ENCODE data around the gene FPR2.
"Not testable (repeated sequence)": the region's sequence is repeated elsewhere in the genome, so short reads cannot be mapped to it uniquely, and the experiment has no call there.

The FPR2 gene

GRCh38 chr19:51805396-51805795 lies 44.4 kb downstream of the FPR2 start:
- DNase-seq (ENCODE audit: low read depth) = not testable (repeated sequence)

GRCh38 chr19:51806571-51806970 lies 45.6 kb downstream of the FPR2 start:
- not testable (repeated sequence) for DNase-seq (ENCODE audit: low read depth)

DNA sequence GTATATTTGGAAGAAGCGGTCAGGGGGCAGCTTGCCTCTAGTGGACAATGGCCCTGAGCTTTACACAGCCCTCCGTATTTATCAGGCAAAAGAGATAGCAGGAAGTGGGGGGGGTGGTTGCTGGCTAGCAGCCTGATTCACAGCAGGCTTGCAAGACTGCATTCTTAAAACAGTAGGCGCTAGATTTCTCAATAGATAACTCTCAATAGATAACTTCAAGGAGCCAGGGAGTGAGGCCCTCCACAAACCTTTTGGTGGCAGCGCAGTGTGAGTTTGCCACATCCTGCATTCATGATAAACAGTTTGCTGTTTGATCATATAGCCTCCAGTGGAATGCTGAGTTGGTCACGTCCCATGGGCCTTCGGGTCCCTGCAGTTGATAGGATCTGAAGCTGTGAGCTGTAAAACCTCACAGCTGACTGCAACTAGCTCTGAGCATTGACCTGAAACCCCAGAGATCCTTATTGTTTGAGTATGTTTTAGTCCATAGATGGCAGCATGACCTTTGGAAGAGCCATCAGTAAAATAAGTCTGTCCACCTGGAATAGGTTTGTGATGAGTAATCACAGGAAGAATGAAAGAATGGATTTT lies 46.2 kb downstream of the FPR2 start:
- DNase-seq (ENCODE audit: low read depth) = no peak

GRCh38 chr19:51807925-51808324 lies 46.9 kb downstream of the FPR2 start:
- no peak for DNase-seq (ENCODE audit: low read depth)

GRCh38 chr19:51808333-51808986 lies 47.5 kb downstream of the FPR2 start:
- no peak for DNase-seq (ENCODE audit: low read depth)

DNA sequence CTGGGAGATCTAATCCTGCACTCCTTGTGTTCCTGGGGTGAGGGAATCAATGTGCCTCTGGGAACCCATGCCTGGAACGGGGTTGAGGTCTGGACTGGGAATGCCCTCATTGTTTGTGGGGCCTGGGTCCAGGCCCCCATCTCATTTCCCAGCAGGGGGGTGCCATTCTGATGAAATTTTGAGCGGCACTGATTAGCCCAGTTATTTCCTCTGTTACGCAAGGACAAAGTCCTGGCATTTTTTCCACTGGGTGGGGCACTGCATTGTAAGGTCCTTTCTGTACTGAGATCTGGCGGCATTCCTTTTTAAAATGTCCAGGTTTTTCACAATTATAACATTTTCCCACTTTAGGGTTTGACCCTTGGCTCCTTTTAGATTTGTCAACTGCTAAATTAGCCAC lies 48.8 kb downstream of the FPR2 start:
- DNase-seq (ENCODE audit: low read depth) = no peak

DNA sequence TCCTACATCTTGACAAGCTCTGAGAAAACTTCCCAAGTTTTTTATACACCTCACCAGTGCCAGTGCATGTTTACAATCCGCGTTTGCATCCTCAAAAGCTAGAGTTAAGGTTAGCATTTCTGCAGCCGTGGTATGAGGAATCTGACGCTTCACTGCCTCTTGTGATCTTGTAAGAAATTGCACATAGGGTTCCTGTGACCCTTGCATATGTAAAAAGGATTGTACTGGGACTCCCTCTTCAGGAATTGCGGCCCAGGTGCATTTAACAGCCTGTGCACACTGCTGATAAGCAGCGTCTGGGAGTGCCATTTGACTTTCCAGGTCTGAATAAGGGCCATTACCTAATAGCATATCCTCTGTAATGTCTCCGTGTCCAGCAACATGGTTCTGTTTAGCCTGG lies 49.2 kb downstream of the FPR2 start:
- no peak for DNase-seq (ENCODE audit: low read depth)

DNA sequence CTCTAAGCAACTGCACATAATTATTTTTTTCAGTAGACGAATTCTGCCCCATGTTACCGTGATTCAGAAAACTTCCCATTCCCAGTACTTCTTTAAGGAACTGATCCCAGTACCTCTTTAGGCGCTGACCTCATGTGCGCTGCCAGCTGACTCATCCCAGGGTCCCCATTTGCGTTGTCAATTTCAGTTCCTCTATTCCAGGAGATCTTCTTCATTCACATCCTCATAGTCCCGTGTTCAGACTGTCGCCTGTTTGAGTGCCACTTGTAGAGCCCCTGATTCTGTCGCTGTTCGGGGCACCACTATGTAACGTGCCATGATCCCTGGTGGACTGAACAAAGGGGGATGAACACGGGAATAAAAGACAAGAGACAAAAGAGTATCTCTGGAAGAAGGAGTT lies 50.4 kb downstream of the FPR2 start:
- no peak for DNase-seq (ENCODE audit: low read depth)

DNA sequence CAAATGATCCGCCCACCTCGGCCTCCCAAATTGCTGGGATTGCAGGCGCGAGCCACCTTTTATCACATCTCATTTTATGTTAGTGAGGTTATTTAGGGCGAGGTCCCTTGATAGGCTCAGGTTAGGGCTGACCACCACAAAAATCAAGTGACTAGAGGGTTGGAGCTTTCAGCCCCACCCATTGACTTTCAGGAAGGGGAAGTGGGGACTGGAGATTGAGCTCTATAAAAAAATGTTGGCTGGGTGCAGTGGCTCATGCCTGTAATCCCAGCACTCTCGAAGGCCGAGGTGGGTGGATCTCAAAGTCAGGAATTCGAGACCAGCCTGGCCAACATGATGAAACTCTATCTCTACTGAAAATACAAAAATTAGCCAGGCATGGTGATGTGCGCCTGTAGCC lies 54.1 kb downstream of the FPR2 start:
- no peak for DNase-seq (ENCODE audit: low read depth)

GRCh38 chr19:51816711-51817110 lies 55.7 kb downstream of the FPR2 start:
- no peak for DNase-seq (ENCODE audit: low read depth)

- no peak for DNase-seq (ENCODE audit: low read depth)
Observed at GRCh38 chr19:51820011-51820410, 59.0 kb downstream of the FPR2 start.

All from T-helper 22 cell (primary cell).